Endothelial cell (in vitro differentiated cells): Measurements from ENCODE around the gene CD163. TPM values are rescaled to one million over a fixed set of nuclear protein-coding genes. Genes with fewer than 3 reads are reported as not detected.

Source experiments
- DNase-seq: peaks from one replicate; pipeline ENCODE4 v3.0.0; 2021; ENCODE audit warnings: low spot score
- H3K27ac Mint-ChIP-seq: one replicate; pipeline ENCODE4 v1.8.0; 2021; ENCODE audit warnings: mixed read lengths, inconsistent platforms; ENCODE audit not compliant: unreplicated experiment
- H3K27me3 Mint-ChIP-seq: one replicate; pipeline ENCODE4 v1.8.0; 2021; ENCODE audit warnings: mild to moderate bottlenecking, moderate library complexity, mixed read lengths, inconsistent platforms; ENCODE audit not compliant: unreplicated experiment
- H3K36me3 Mint-ChIP-seq: one replicate; pipeline ENCODE4 v1.8.0; 2021; ENCODE audit warnings: mild to moderate bottlenecking, low read depth, mixed read lengths, inconsistent platforms; ENCODE audit not compliant: unreplicated experiment
- H3K4me1 Mint-ChIP-seq: one replicate; pipeline ENCODE4 v1.8.0; 2021; ENCODE audit warnings: mild to moderate bottlenecking, mixed read lengths, inconsistent platforms; ENCODE audit not compliant: unreplicated experiment
- H3K4me3 Mint-ChIP-seq: one replicate; pipeline ENCODE4 v1.8.0; 2021; ENCODE audit warnings: mild to moderate bottlenecking, mixed read lengths, inconsistent platforms; ENCODE audit not compliant: unreplicated experiment
- H3K9me3 Mint-ChIP-seq: one replicate; pipeline ENCODE4 v1.8.0; 2021; ENCODE audit warnings: mixed read lengths, inconsistent platforms; ENCODE audit not compliant: unreplicated experiment
- CTCF ChIP-seq: fragments of 200-600 bp; sonication (generic); IDR thresholded peaks from one replicate; pipeline ENCODE4 v1.5.0; 2021; ENCODE audit warnings: antibody characterized with exemption; ENCODE audit not compliant: unreplicated experiment
- total RNA-seq: library from RNA; stranded (reverse); fragmentation: NEBNext Ultra II Directional; extraction: Animal tissue kit (Norgen Biotek cat#: 25700); gene quantifications from one replicate; pipeline ENCODE4 v1.2.1, GENCODE V29; 2021; ENCODE audit not compliant: unreplicated experiment

Gene CD163
- total RNA-seq, 1 donor from 2014 or later: 0.90 TPM

DNA sequence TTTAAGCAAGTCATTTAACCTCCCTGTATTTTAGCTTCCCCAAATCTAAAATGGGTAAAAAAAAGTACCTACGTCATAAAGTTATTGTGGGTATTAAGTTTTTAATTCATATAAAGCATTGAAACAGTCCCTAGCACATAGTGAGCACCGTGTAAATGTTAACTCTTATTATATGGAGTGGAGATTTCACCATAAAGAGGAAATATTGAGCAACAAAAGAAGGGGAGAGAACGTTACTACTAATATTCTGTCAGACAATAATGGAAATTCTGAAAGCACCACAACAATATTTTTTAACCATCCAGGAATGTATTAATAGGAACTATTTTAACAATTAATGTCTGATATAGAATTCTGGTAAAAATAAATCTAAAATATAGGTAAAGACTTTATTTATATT is 51.8 kb downstream of the CD163 start:
- DNase-seq: no peak
- no peak overlapping the region for H3K4me3 Mint-ChIP-seq
- H3K27ac Mint-ChIP-seq: no peak overlapping the region
- H3K27me3 Mint-ChIP-seq: no peaks in the 10 kb centered on the region
- no peaks in the 10 kb centered on the region for H3K4me1 Mint-ChIP-seq
- H3K36me3 Mint-ChIP-seq: no peaks in the 10 kb centered on the region
- H3K9me3 Mint-ChIP-seq: no peaks in the 10 kb centered on the region
- no peak for TF ChIP-seq CTCF

GRCh38 chr12:7450667-7451066 is 52.9 kb downstream of the CD163 start:
- H3K27ac Mint-ChIP-seq: no peak overlapping the region
- H3K4me1 Mint-ChIP-seq: no peaks in the 10 kb centered on the region
- TF ChIP-seq CTCF: no peak
- DNase-seq: no peak
- no peaks in the 10 kb centered on the region for H3K27me3 Mint-ChIP-seq
- no peaks in the 10 kb centered on the region for H3K36me3 Mint-ChIP-seq
- H3K4me3 Mint-ChIP-seq: no peak overlapping the region
- no peaks in the 10 kb centered on the region for H3K9me3 Mint-ChIP-seq

GRCh38 chr12:7448099-7448498 is 55.5 kb downstream of the CD163 start:
- no peak for DNase-seq
- Mint-ChIP-seq H3K4me3 (no peak overlapping the region), H3K27me3 (no peaks in the 10 kb centered on the region), H3K36me3 (no peaks in the 10 kb centered on the region), H3K27ac (no peak overlapping the region), H3K4me1 (peaks cover 5% of the 10 kb centered on the region), H3K9me3 (no peaks in the 10 kb centered on the region)
- no peak for TF ChIP-seq CTCF

DNA sequence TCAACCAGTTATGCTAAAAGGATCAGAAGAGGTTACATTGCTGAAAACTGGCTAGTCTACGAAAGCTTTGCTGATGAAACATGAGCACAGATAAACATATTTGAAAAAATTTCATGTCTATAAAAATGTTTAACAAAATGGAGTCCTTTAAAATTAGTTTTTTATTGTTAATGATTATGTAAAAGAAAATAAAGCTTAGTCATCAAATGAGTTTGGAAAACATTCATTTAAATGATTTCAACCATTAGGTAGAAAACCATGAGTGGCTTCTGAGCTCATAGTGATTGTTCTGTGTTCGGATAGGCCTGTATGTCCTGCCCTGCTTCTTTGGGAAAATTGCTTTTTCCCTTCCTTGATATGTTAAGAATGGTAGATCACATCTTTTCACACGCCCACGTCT is 59.0 kb downstream of the CD163 start:
- no peaks in the 10 kb centered on the region for H3K9me3 Mint-ChIP-seq

GRCh38 chr12:7444076-7444475 is 59.5 kb downstream of the CD163 start, which contains the start of gene CD163L1:
Gene CD163L1, minus strand, starts transcription at chr12:7444153. Its CDS starts 26 bp downstream, at chr12:7444127.
- no peak within 1 kb of the TSS for H3K27ac Mint-ChIP-seq

More for the DNA sequence above, 59.0 kb downstream of the CD163 start:
- DNase-seq: no peak
- no peak for TF ChIP-seq CTCF
- peaks cover 3% of the 10 kb centered on the region for H3K36me3 Mint-ChIP-seq
- H3K4me1 Mint-ChIP-seq: peaks cover 8% of the 10 kb centered on the region
- peaks cover 2% of the 10 kb centered on the region for H3K27me3 Mint-ChIP-seq
- H3K4me3 Mint-ChIP-seq: no peak overlapping the region
- no peak overlapping the region for H3K27ac Mint-ChIP-seq

More at GRCh38 chr12:7444076-7444475, 59.5 kb downstream of the CD163 start, which contains the start of gene CD163L1:
- peaks cover 4% of the 10 kb centered on the region for H3K36me3 Mint-ChIP-seq
- no peaks in the 10 kb centered on the region for H3K9me3 Mint-ChIP-seq
- DNase-seq: no peak
- peaks cover 2% of the 10 kb centered on the region for H3K27me3 Mint-ChIP-seq
- peaks cover 9% of the 10 kb centered on the region for H3K4me1 Mint-ChIP-seq
- H3K4me3 Mint-ChIP-seq: no peak within 1 kb of the TSS
- TF ChIP-seq CTCF: no peak
